Neural cell (in vitro differentiated cells): ENCODE data around the gene GALNT16. TPM values are rescaled to one million over a fixed set of nuclear protein-coding genes. Genes with fewer than 3 reads are reported as not detected.
A peak's percentile ranks its signal among the peaks of the same experiment; 100 is the strongest.

Source experiments
- H2AFZ ChIP-seq: fragments of 200-600, 300-800 bp; sonication (generic), shearing (Covaris generic); 2 replicates; pipeline ENCODE4 v1.6.0; 2014; ENCODE audit warnings: low read depth, mild to moderate bottlenecking, antibody characterized with exemption, low read length, moderate library complexity
- H3F3A ChIP-seq: fragments of 200-600 bp; shearing (Covaris generic); 2 replicates; pipeline ENCODE4 v1.6.1; 2016; ENCODE audit warnings: mild to moderate bottlenecking, moderate library complexity, mixed read lengths, antibody characterized with exemption, low read length; ENCODE audit not compliant: insufficient read depth, poor library complexity, severe bottlenecking
- H3K27ac ChIP-seq: fragments of 200-600, 300-800 bp; sonication (generic), shearing (Covaris generic); 2 replicates; pipeline ENCODE4 v1.5.1; 2014; ENCODE audit warnings: mild to moderate bottlenecking, low read length, moderate library complexity
- H3K27me3 ChIP-seq: fragments of 300-800, 200-600 bp; sonication (generic), shearing (Covaris generic); 2 replicates; pipeline ENCODE4 v1.6.0; 2014; ENCODE audit warnings: mild to moderate bottlenecking, low read depth, low read length, moderate library complexity; ENCODE audit not compliant: insufficient read depth
- H3K36me3 ChIP-seq: fragments of 300-800, 200-600 bp; sonication (generic), shearing (Covaris generic); 2 replicates; pipeline ENCODE4 v1.5.1; 2014; ENCODE audit warnings: mild to moderate bottlenecking, antibody characterized with exemption, low read length, moderate library complexity; ENCODE audit not compliant: insufficient read depth
- H3K4me2 ChIP-seq: fragments of 300-800, 200-600 bp; sonication (generic), shearing (Covaris generic); 2 replicates; pipeline ENCODE4 v1.6.0; 2014; ENCODE audit warnings: mild to moderate bottlenecking, low read length
- H3K4me3 ChIP-seq: fragments of 300-800, 200-600 bp; sonication (generic), shearing (Covaris generic); 2 replicates; pipeline ENCODE4 v1.5.1; 2014; ENCODE audit warnings: mild to moderate bottlenecking, low read length, moderate library complexity
- H3K79me2 ChIP-seq: fragments of 200-600 bp; shearing (Covaris generic); replicated peaks from 2 replicates; pipeline ENCODE4 v1.6.0; 2014; ENCODE audit warnings: mild to moderate bottlenecking, low read length, moderate library complexity; ENCODE audit not compliant: insufficient read depth
- H3K9ac ChIP-seq: fragments of 300-800, 200-600 bp; sonication (generic), shearing (Covaris generic); 2 replicates; pipeline ENCODE4 v1.6.1; 2016; ENCODE audit warnings: mild to moderate bottlenecking, low read length, mixed read lengths
- H3K9me2 ChIP-seq: fragments of 200-600 bp; shearing (Covaris generic); 2 replicates; pipeline ENCODE4 v1.6.1; 2016; ENCODE audit warnings: mild to moderate bottlenecking, low read length, mixed read lengths; ENCODE audit not compliant: insufficient read depth
- H3K9me3 ChIP-seq: fragments of 200-600, 300-800 bp; sonication (generic), shearing (Covaris generic); 2 replicates; pipeline ENCODE4 v1.6.1; 2016; ENCODE audit warnings: mild to moderate bottlenecking, mixed run types, low read length, moderate library complexity, mixed read lengths
- H4K20me1 ChIP-seq: fragments of 200-600 bp; shearing (Covaris generic); 2 replicates; pipeline ENCODE4 v1.6.1; 2016; ENCODE audit warnings: mild to moderate bottlenecking, mixed run types; ENCODE audit not compliant: insufficient read depth
- EP300 ChIP-seq: fragments of 450-650 bp; conservative IDR thresholded peaks from 2 replicates; pipeline ENCODE4 v1.6.1; 2014; ENCODE audit warnings: antibody characterized with exemption, mild to moderate bottlenecking, moderate library complexity; ENCODE audit not compliant: poor library complexity, severe bottlenecking
- EZH2 ChIP-seq: fragments of 200-600, 300-800 bp; shearing (Covaris generic), sonication (generic); IDR thresholded peaks from 2 replicates; pipeline ENCODE4 v1.6.1; 2014; ENCODE audit warnings: antibody characterized with exemption, low read length, borderline replicate concordance, mild to moderate bottlenecking; ENCODE audit not compliant: insufficient read depth, poor library complexity, severe bottlenecking
- MXI1 ChIP-seq: fragments of 450-650 bp; conservative IDR thresholded peaks from 2 replicates; pipeline ENCODE4 v1.6.1; 2014; ENCODE audit warnings: antibody characterized with exemption, mild to moderate bottlenecking; ENCODE audit not compliant: poor library complexity, severe bottlenecking
- POLR2AphosphoS5 ChIP-seq: IDR thresholded peaks from 2 replicates; pipeline ENCODE4 v1.6.1; 2012
- RAD21 ChIP-seq: fragments of 450-650 bp; conservative IDR thresholded peaks from 2 replicates; pipeline ENCODE4 v1.6.1; 2014; ENCODE audit warnings: antibody characterized with exemption, mild to moderate bottlenecking, moderate library complexity
- SMC3 ChIP-seq: fragments of 450-650 bp; conservative IDR thresholded peaks from 2 replicates; pipeline ENCODE4 v1.6.1; 2014; ENCODE audit warnings: antibody characterized with exemption, mild to moderate bottlenecking, moderate library complexity; ENCODE audit not compliant: poor library complexity
- TAF1 ChIP-seq: IDR thresholded peaks from 2 replicates; pipeline ENCODE4 v1.6.1; 2012; ENCODE audit warnings: low read depth
- polyA plus RNA-seq: library from polyadenylated mRNA; depleted of rRNA; stranded (reverse); fragments of >200 nt; gene quantifications from 2 replicates; pipeline ENCODE4 v1.2.3, GENCODE V29; 2014
- TF ChIP-seq, protein P1 (sequence below): fragments of 450-650 bp; IDR thresholded peaks from 2 replicates; pipeline ENCODE4 v1.5.1; 2014; ENCODE audit warnings: antibody characterized with exemption, mild to moderate bottlenecking, moderate library complexity; ENCODE audit not compliant: poor library complexity, severe bottlenecking
- TF ChIP-seq, protein P2 (sequence below): IDR thresholded peaks from 2 replicates; pipeline ENCODE4 v1.6.1; 2012; ENCODE audit warnings: borderline replicate concordance

The GALNT16 gene
- polyA plus RNA-seq, 1 donor from 2014 or later: 23.8 TPM

DNA sequence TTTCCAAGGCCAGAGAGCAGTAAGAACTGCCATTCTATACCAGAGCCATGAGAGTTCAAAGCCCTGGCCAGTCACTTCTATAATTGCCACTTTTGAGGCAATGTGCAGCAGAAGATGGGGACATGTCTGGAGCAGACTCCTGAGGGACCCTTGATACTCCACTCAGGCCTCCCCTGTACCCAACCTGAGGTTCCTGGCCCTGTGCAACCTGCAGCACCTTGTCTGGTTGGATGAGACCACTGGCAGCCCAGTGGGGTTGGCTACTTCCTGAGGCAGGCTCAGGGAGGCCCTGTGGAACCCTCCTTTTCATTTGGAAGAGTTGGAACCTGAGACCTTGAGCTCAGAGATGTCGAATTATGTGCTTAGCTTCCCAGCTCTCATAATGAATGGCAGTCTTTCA lies 54.4 kb downstream of the GALNT16 start:
- H3K9ac ChIP-seq: no peak overlapping the region
- TF ChIP-seq, protein P1, sequence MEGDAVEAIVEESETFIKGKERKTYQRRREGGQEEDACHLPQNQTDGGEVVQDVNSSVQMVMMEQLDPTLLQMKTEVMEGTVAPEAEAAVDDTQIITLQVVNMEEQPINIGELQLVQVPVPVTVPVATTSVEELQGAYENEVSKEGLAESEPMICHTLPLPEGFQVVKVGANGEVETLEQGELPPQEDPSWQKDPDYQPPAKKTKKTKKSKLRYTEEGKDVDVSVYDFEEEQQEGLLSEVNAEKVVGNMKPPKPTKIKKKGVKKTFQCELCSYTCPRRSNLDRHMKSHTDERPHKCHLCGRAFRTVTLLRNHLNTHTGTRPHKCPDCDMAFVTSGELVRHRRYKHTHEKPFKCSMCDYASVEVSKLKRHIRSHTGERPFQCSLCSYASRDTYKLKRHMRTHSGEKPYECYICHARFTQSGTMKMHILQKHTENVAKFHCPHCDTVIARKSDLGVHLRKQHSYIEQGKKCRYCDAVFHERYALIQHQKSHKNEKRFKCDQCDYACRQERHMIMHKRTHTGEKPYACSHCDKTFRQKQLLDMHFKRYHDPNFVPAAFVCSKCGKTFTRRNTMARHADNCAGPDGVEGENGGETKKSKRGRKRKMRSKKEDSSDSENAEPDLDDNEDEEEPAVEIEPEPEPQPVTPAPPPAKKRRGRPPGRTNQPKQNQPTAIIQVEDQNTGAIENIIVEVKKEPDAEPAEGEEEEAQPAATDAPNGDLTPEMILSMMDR: no peak
- no peak overlapping the region for H3K4me2 ChIP-seq
- H3F3A ChIP-seq: no peaks in the 10 kb centered on the region
- no peaks in the 10 kb centered on the region for H3K9me3 ChIP-seq
- no peak overlapping the region for H3K4me3 ChIP-seq
- H3K36me3 ChIP-seq: no peaks in the 10 kb centered on the region
- H4K20me1 ChIP-seq: no peaks in the 10 kb centered on the region
- no peak overlapping the region for H2AFZ ChIP-seq
- no peaks in the 10 kb centered on the region for H3K79me2 ChIP-seq
- no peaks in the 10 kb centered on the region for H3K27me3 ChIP-seq
- no peak overlapping the region for H3K27ac ChIP-seq
- H3K9me2 ChIP-seq: no peaks in the 10 kb centered on the region

DNA sequence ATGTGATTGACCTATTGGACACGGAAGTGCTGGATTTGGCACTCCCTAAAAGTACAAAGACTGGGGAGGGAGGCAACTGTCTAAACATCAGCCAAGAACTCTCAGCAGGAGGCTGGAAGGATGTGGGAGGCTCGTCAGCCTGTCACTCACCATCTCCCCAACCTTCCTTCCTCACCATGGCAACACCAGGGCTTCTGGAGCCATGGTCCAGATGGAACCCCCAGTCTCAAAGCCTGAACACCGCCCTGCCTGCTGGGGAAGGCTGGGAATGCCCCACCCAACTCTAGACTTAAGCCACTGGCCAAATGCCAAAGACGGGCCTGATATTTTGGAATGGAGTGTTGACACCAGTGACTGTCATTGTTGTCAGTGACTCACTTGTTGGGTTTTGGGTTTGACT lies 55.3 kb downstream of the GALNT16 start:
- Histone ChIP-seq H4K20me1 (no peaks in the 10 kb centered on the region), H3K36me3 (no peaks in the 10 kb centered on the region), H3K9me2 (no peaks in the 10 kb centered on the region), H3K27ac (no peak overlapping the region), H3K9ac (no peak overlapping the region), H3K4me2 (no peak overlapping the region), H3K27me3 (no peaks in the 10 kb centered on the region), H3K79me2 (no peaks in the 10 kb centered on the region), H3K4me3 (peak overlapping the region; percentile 36), H3K9me3 (no peaks in the 10 kb centered on the region), H2AFZ (no peak overlapping the region), H3F3A (no peaks in the 10 kb centered on the region)
- TF ChIP-seq, protein P2, sequence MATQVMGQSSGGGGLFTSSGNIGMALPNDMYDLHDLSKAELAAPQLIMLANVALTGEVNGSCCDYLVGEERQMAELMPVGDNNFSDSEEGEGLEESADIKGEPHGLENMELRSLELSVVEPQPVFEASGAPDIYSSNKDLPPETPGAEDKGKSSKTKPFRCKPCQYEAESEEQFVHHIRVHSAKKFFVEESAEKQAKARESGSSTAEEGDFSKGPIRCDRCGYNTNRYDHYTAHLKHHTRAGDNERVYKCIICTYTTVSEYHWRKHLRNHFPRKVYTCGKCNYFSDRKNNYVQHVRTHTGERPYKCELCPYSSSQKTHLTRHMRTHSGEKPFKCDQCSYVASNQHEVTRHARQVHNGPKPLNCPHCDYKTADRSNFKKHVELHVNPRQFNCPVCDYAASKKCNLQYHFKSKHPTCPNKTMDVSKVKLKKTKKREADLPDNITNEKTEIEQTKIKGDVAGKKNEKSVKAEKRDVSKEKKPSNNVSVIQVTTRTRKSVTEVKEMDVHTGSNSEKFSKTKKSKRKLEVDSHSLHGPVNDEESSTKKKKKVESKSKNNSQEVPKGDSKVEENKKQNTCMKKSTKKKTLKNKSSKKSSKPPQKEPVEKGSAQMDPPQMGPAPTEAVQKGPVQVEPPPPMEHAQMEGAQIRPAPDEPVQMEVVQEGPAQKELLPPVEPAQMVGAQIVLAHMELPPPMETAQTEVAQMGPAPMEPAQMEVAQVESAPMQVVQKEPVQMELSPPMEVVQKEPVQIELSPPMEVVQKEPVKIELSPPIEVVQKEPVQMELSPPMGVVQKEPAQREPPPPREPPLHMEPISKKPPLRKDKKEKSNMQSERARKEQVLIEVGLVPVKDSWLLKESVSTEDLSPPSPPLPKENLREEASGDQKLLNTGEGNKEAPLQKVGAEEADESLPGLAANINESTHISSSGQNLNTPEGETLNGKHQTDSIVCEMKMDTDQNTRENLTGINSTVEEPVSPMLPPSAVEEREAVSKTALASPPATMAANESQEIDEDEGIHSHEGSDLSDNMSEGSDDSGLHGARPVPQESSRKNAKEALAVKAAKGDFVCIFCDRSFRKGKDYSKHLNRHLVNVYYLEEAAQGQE: no peak
- no peak for TF ChIP-seq POLR2AphosphoS5
- TF ChIP-seq EZH2: no peak
- TF ChIP-seq SMC3: no peak
- no peak for TF ChIP-seq TAF1
- no peak for TF ChIP-seq MXI1
- no peak for TF ChIP-seq RAD21
- TF ChIP-seq, protein P1: no peak
- no peak for TF ChIP-seq EP300
